SU-DHL-6 (cell line): ENCODE data around the gene PRDM11.

Experiments used
- CTCF ChIP-seq: fragments of 200-600 bp; sonication (generic); IDR thresholded peaks from one replicate; pipeline ENCODE4 v1.5.1; 2017; ENCODE audit warnings: antibody characterized with exemption, mild to moderate bottlenecking, low read length, moderate library complexity; ENCODE audit not compliant: insufficient read depth, poor library complexity, severe bottlenecking
- EZH2phosphoT487 ChIP-seq: fragments of 200-600 bp; sonication (generic), shearing (Covaris generic); conservative IDR thresholded peaks from 2 replicates; pipeline ENCODE4 v1.6.1; 2018; ENCODE audit warnings: mild to moderate bottlenecking, antibody characterized with exemption, low read length, moderate library complexity, mixed read lengths

DNA sequence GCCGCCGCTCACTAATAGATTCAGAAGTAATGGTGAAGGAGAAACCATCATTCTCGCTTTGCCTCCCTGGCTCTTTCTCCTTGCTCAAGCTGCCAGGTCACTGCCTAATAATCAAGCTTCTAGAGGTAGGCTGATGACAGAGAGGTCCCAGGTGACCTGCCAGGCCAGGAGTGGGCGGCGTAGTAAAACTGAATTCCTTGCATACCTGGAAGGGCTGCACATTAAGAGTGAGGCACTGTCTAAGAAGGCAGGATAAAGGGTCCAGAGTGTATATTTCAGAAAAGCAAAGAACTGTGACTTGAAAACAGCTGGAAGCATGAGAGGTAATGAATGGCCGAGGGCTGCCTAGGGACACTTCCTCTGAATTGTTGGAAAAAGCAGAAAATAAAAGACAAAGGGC is 135.6 kb downstream of the PRDM11 start:
- TF ChIP-seq CTCF, result no peak
- no peak for TF ChIP-seq EZH2phosphoT487
